Testis (tissue), 3 donors: ENCODE results near the gene GARS1. TPM values are rescaled to one million over a fixed set of nuclear protein-coding genes. Genes with fewer than 3 reads are reported as not detected.

Experiments used
- DNase-seq: peaks from one replicate; pipeline ENCODE4 v3.0.0-alpha.2; 2019
- H3K27ac ChIP-seq, 2 donors: fragments of 200-600 bp; sonication (generic); one replicate each; pipeline ENCODE4 v1.5.1; 2019
- H3K27me3 ChIP-seq: fragments of 200-600 bp; sonication (generic); one replicate; pipeline ENCODE4 v1.5.1; 2019
- H3K36me3 ChIP-seq: fragments of 200-600 bp; sonication (generic); one replicate; pipeline ENCODE4 v1.5.1; 2017; ENCODE audit warnings: low read depth; ENCODE audit errors: missing control alignments
- H3K4me1 ChIP-seq: fragments of 200-600 bp; sonication (generic); one replicate; pipeline ENCODE4 v1.5.1; 2019
- H3K4me3 ChIP-seq, 2 donors: fragments of 200-600 bp; sonication (generic); one replicate each; pipeline ENCODE4 v1.5.1; 2017 to 2019
- H3K9me3 ChIP-seq: fragments of 200-600 bp; sonication (generic); one replicate; pipeline ENCODE4 v1.5.1; 2017
- CTCF ChIP-seq, 3 experiments: fragments of 450-650 bp in 2 of 3; fragments of 200-600 bp in 1 of 3; sonication (generic) in 1 of 3; IDR thresholded peaks; one replicate each; pipeline ENCODE4 v1.5.1; 2016 to 2019; ENCODE audit warnings: antibody characterized with exemption in 3 of 3, mild to moderate bottlenecking in 2 of 3, moderate library complexity in 1 of 3
- POLR2A ChIP-seq: fragments of 450-650 bp; IDR thresholded peaks from one replicate; pipeline ENCODE4 v1.6.1; 2017; ENCODE audit warnings: antibody characterized with exemption, mild to moderate bottlenecking, moderate library complexity
- WGBS, 2 donors: methylation state at CpG; one replicate each; pipeline ENCODE4 v1.1.5; 2018; 5-methylcytosine and 5-hydroxymethylcytosine counted together
- intact Hi-C: fragments of 100-400 bp; cut with DNase I; formaldehyde crosslinking; loops from one replicate; pipeline ENCODE4 v1.15.1; 2023; ENCODE audit warnings: low total_unique reads
- polyA plus RNA-seq: library from polyadenylated mRNA; stranded (reverse); fragments of 350-450 nt; fragmentation: Illumina TruSeq; extraction: RNeasy Lipid Tissue Mini Kit (QIAGEN cat#74804); gene quantifications from one replicate; pipeline ENCODE4 v1.2.3, GENCODE V29; 2014; ENCODE audit warnings: low read depth, low replicate concordance; ENCODE audit not compliant: insufficient read depth
- total RNA-seq, 2 donors: library from RNA; depleted of rRNA; stranded (reverse); fragments of >200 nt; gene quantifications; one replicate each; pipeline ENCODE4 v1.2.3, GENCODE V29; 2016

GARS1 gene
- total and polyA plus RNA-seq, 3 donors from 2014 or later, result 104 to 115 (median 110) TPM

DNA sequence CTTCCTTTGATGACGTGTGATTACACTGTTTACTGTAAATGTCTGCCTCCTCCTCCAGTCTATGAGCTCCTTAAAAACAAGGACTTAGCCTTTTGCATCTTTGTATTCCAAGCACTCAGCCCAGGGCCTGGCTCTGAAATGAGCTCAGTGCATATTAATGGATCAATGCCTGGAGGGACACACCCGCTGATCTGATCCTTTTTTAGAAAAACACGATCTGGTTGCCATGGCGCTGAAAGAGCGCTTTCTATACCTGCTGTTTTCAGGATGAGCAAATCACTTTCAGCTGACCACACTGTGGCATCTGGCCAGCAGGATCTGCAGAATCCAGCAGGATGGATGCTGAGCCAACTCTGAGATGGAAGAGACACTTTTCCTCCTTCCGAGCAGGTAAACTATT is 37.8 kb upstream of the GARS1 start:
- Histone ChIP-seq H3K9me3 (no peaks in the 10 kb centered on the region), H3K4me3 (no peak overlapping the region), H3K4me1 (no peaks in the 10 kb centered on the region), H3K27me3 (no peaks in the 10 kb centered on the region), H3K27ac (no peak overlapping the region), H3K36me3 (no peaks in the 10 kb centered on the region)
- no peak for DNase-seq
- WGBS, 2 donors, result 83 to 85% methylated on average over 6 of the region's 6 CpGs
- no peak for TF ChIP-seq CTCF (IDR thresholded peaks at IDR 0.05)
- no peak for TF ChIP-seq POLR2A
- intact Hi-C loops, result no loop called here

- 74 to 77% methylated on average over 1 of the region's 1 CpG for WGBS, 2 donors
- Histone ChIP-seq H3K4me1 (no peaks in the 10 kb centered on the region), H3K9me3 (no peaks in the 10 kb centered on the region), H3K4me3 (no peak overlapping the region), H3K36me3 (no peaks in the 10 kb centered on the region), H3K27me3 (no peaks in the 10 kb centered on the region), H3K27ac (no peak overlapping the region)
- no peak for TF ChIP-seq CTCF (IDR thresholded peaks at IDR 0.05)
- intact Hi-C loops, result no loop called here
- no peak for DNase-seq
These were observed 37.4 kb upstream of the GARS1 start for GRCh38 chr7:30557245-30557644.

DNA sequence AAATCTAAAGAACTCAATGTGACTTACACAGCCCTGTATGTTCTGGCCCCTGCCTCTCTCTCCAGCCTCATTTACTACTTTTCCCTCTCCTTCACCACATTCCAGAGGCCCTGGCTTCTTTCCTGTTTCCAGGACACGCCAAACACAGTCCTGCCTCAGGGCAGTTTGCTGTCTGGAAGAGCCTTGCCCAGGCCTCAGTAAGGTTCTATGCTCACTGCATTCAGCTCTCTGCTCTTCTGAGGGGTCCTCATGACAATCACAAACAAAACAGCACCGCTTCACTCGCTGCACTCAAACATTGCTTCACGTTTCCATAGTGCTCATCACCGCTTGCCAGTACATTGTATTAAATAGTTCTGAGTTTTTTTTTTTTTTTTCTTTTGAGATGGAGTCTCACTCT is 35.1 kb upstream of the GARS1 start:
- no peak for DNase-seq
- Histone ChIP-seq H3K4me3 (no peak overlapping the region), H3K36me3 (no peaks in the 10 kb centered on the region), H3K4me1 (no peaks in the 10 kb centered on the region), H3K27me3 (no peaks in the 10 kb centered on the region), H3K9me3 (no peaks in the 10 kb centered on the region), H3K27ac (no peak overlapping the region)
- intact Hi-C loops, result no loop called here
- TF ChIP-seq CTCF (IDR thresholded peaks at IDR 0.05), result no peak
- WGBS, 2 donors, result 84 to 88% methylated on average over 5 of the region's 5 CpGs

GRCh38 chr7:30561389-30561788 is 33.3 kb upstream of the GARS1 start:
- DNase-seq, result no peak
- intact Hi-C loops, result no loop called here
- 68 to 74% methylated on average over 6 of the region's 6 CpGs for WGBS, 2 donors
- Histone ChIP-seq H3K27me3 (no peaks in the 10 kb centered on the region), H3K36me3 (no peaks in the 10 kb centered on the region), H3K9me3 (no peaks in the 10 kb centered on the region), H3K4me1 (no peaks in the 10 kb centered on the region), H3K27ac (no peak overlapping the region), H3K4me3 (no peak overlapping the region)
- TF ChIP-seq CTCF (IDR thresholded peaks at IDR 0.05) (no peak), POLR2A (no peak)

GRCh38 chr7:30562498-30562897 is 32.2 kb upstream of the GARS1 start:
- no peak overlapping the region for H3K27ac ChIP-seq
- 67 to 68% methylated on average over 6 of the region's 6 CpGs for WGBS, 2 donors
- TF ChIP-seq CTCF (IDR thresholded peaks at IDR 0.05) (no peak), POLR2A (no peak)

More at GRCh38 chr7:30562498-30562897, 32.2 kb upstream of the GARS1 start:
- no peak for DNase-seq
- no peaks in the 10 kb centered on the region for H3K9me3 ChIP-seq
- no peaks in the 10 kb centered on the region for H3K27me3 ChIP-seq
- no peaks in the 10 kb centered on the region for H3K36me3 ChIP-seq
- intact Hi-C loops, result no loop called here
- no peaks in the 10 kb centered on the region for H3K4me1 ChIP-seq
- no peak overlapping the region for H3K4me3 ChIP-seq
